GM21423 (cell line): ENCODE data around the gene RILPL1.
"Not testable (repeated sequence)": the region's sequence is repeated elsewhere in the genome, so short reads cannot be mapped to it uniquely, and the experiment has no call there.

Experiments
- ATAC-seq: cut with Tn5 transposase; IDR thresholded peaks from one replicate; pipeline ENCODE4 v1.9.1; 2021; ENCODE audit warnings: mild to moderate bottlenecking, moderate library complexity; ENCODE audit not compliant: unreplicated experiment

RILPL1 gene

GRCh38 chr12:123497065-123497464 lies 36.5 kb downstream of the RILPL1 start:
- no peak for ATAC-seq

GRCh38 chr12:123494124-123494851 lies 39.2 kb downstream of the RILPL1 start:
- no peak for ATAC-seq

GRCh38 chr12:123492339-123493039 lies 41.0 kb downstream of the RILPL1 start:
- not testable (repeated sequence) for ATAC-seq

GRCh38 chr12:123491481-123491880 lies 42.0 kb downstream of the RILPL1 start:
- ATAC-seq: no peak

- no peak for ATAC-seq
Observed at GRCh38 chr12:123491056-123491455, 42.5 kb downstream of the RILPL1 start.

- no peak for ATAC-seq
Observed at GRCh38 chr12:123490089-123490488, 43.4 kb downstream of the RILPL1 start.

GRCh38 chr12:123489580-123489979 lies 43.9 kb downstream of the RILPL1 start:
- ATAC-seq: no peak

GRCh38 chr12:123488539-123489230 lies 44.8 kb downstream of the RILPL1 start:
- no peak for ATAC-seq

GRCh38 chr12:123487428-123487827 lies 46.1 kb downstream of the RILPL1 start:
- no peak for ATAC-seq

GRCh38 chr12:123485756-123486155 lies 47.8 kb downstream of the RILPL1 start:
- ATAC-seq: no peak

- ATAC-seq: no peak
Observed at GRCh38 chr12:123483602-123484248, 49.8 kb downstream of the RILPL1 start.

- ATAC-seq: no peak
Observed at GRCh38 chr12:123482876-123483275, 50.6 kb downstream of the RILPL1 start.

GRCh38 chr12:123481251-123481650 lies 52.3 kb downstream of the RILPL1 start:
- ATAC-seq: not testable (repeated sequence)

GRCh38 chr12:123479442-123480180 lies 53.9 kb downstream of the RILPL1 start:
- ATAC-seq: no peak

GRCh38 chr12:123478762-123479161 lies 54.8 kb downstream of the RILPL1 start:
- ATAC-seq: no peak

- no peak for ATAC-seq
Observed at GRCh38 chr12:123478069-123478468, 55.5 kb downstream of the RILPL1 start.

GRCh38 chr12:123475246-123475703 lies 58.2 kb downstream of the RILPL1 start:
- no peak for ATAC-seq

- ATAC-seq: no peak
Observed at GRCh38 chr12:123474485-123475245, 58.9 kb downstream of the RILPL1 start.

- no peak for ATAC-seq
Observed at GRCh38 chr12:123472438-123472849, 61.1 kb downstream of the RILPL1 start.
